NCI-H748 (cell line): ENCODE data around the gene PSENEN.
"Not testable (repeated sequence)": the region's sequence is repeated elsewhere in the genome, so short reads cannot be mapped to it uniquely, and the experiment has no call there.

Source experiments
- DNase-seq: peaks from one replicate; lab custom pipeline; 2025; ENCODE audit not compliant: unreplicated experiment; lab: John Stamatoyannopoulos, UW

Gene PSENEN

DNA sequence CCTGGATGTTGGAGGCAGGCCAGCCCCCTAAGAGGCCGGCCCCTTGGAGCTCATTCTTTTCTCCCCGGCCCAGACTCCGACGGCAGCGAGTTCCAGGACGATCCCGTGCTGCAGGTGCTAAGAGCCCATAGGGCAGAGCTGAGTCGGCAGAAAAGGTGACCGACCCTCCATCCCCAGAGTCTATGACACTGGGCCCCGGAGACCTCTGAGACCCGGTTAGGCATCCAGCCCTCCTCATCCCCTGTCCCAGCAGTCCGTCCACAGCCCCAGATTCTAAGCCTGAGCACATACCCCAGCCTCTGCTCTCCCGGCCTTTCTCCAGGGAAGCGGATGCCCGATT lies 22.6 kb downstream of the PSENEN start:
- no peak for DNase-seq

DNA sequence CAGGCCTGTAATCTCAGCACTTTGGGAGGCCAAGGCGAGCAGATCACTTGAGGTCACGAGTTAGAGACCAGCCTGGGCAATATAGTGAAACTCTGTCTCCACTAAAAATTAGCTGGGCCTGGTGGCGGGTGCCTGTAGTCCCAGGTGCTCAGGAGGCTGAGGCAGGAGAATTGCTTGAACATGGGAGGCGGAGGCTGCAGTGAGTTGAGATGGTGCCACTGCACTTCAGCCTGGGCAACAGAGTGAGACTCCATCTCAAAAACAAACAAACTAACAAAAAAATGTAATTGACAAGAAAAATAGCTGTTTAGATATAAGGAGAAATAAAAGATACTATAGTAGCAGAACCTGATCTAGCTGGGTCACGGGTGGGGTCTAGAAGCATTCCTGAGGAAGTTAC lies 26.9 kb downstream of the PSENEN start:
- DNase-seq = not testable (repeated sequence)

DNA sequence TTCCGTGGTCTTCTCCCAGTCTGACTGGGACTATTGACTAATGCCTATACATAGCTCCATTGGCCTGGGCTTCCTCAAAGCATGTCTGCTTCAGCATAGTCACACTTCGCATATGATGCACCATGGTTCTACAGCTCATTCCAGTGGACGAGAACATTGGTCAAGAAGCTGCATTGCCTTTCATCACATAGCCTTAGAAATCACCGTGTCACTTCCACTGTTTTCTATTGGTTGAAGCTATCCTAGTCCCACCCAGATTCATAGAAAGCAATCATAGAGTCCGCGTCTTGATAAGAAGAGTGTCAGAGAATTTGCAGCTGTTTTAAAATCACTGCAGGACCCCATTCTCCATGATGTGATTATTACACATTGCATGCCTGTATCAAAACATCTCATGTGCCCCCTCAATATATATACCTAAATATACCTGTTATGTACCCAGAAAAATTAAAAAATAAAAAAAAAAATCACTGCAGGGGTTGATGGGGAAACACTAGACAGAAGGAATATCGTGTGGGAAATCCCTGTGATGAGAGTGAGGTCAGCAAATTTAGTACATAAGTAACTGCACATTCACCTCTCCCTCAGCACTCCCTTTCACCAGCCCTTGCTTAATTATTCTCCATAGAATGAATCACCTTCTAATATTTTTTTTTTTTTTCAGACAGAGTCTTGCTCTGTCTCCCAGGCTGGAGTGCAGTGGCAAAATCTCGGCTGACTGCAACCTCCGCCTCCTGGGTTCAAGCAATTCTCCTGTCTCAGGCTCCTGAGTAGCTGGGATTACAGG lies 27.8 kb downstream of the PSENEN start:
- DNase-seq = no peak

GRCh38 chr19:35774274-35775045 lies 29.0 kb downstream of the PSENEN start:
- peak; percentile 51 for DNase-seq

GRCh38 chr19:35775046-35775297 lies 29.5 kb downstream of the PSENEN start:
- DNase-seq = no peak

DNA sequence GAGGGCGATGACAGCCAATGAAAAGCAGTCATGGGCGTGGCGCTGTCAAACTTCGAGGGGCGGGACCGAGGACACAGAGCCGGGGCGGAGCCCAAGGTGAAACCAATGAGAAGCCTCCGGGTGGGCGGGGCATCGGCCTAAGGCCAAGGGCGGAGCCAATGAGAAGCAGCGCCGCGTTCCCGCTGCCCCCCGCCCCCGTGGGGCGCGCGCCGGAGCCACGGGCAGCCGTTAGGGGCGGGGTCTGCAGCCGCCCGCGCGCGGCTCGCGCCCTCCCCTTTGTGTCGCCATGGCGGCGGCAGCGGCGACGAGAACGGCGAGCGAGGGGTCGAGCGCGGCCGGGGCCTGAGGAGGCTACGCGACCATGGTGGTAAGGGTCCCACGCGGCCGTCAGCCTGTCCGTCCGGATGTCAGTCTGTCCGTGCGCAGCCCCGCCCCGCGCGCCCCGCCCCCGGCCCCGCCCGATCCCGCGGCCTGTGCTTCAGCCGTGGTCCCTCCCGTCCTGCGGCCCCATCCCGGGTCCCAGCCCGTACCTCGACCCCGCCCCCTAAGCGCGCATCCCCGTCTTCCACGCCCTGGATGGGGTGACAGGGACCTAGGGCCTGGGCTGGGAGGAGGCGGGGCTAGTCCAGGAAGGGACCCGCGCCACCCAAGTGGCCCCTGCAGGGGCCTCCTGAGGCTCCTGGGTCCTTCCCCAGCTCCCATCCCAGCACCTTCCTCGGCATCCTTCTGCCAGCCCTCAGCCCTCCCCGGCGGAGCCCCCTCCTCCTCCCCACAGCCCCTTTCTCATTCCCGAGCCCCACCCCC lies 30.0 kb downstream of the PSENEN start, which contains the start of gene ARHGAP33:
Gene ARHGAP33, plus strand, starts transcription at position 267 of the 804 bp plus-strand sequence. Its CDS starts 95 bp downstream, at position 362.
- DNase-seq = peak; percentile 100

- DNase-seq = peak; percentile 56
Measured at GRCh38 chr19:35776102-35776788, 30.8 kb downstream of the PSENEN start.

- DNase-seq = no peak
Measured at GRCh38 chr19:35777086-35777841, 31.8 kb downstream of the PSENEN start.

DNA sequence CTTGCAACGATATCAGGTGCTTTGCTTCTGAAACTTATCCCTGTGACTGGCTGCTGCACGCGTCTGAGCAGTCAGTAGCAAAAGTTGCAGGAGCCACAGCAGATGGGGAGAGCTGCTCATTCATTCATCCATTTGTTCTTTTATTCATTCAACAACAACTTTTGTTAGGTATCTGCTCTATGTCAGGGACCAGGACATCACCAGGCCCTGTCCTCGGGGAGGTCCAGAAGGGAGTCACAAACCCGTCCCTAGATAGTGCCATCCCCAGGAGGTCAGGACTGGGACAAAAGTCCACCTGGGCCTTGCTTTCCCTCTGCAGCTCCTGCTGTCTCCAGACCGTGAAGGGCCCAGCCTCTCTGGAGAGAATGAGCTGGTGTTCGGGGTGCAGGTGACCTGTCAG lies 32.5 kb downstream of the PSENEN start:
- no peak for DNase-seq

DNA sequence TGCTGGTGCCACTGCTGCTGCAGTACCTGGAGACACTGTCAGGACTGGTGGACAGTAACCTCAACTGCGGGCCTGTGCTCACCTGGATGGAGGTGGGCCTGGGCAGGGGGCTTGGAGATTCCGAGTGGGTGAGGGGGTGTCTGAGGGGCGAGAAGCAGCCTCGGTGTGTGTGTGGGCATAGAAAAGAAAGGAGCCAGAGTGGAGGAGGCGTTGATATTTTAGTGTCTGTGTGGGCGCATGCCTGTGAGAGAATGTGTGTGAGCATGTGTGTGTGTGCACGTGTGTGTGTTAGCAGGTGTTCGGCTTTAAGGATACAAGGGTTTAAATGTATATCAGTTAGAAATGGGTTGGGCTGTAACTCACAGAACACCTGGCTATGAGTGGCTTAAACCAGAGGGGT lies 33.6 kb downstream of the PSENEN start:
- no peak for DNase-seq

DNA sequence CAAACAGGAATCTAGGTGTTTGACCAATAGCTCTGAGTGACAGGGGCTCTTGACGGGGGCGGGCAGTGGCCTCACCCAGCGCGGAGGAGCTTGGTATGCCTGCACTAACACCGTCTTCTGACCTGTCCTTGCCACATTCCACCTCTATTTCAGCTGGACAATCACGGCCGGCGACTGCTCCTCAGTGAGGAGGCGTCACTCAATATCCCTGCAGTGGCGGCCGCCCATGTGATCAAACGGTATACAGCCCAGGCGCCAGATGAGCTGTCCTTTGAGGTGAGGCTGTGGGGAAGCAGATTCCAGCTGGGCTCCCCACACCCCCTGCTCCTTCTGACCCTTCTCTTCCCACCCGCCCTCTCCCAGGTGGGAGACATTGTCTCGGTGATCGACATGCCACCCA lies 34.6 kb downstream of the PSENEN start:
- no peak for DNase-seq

DNA sequence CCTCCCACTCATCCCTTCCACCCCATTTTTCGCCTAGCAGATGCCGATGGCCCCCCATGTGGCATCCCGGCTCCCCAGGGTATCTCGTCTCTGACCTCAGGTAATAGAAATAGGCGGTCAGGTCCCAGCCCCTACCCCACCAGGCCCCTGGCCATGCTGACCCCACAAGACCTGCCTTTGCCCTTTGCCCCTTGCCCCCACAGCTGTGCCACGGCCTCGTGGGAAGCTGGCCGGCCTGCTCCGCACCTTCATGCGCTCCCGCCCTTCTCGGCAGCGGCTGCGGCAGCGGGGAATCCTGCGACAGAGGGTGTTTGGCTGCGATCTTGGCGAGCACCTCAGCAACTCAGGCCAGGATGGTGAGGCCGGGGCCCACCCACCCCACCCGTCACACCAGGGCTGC lies 35.3 kb downstream of the PSENEN start:
- no peak for DNase-seq

- DNase-seq = no peak
Measured at GRCh38 chr19:35781650-35782049, 36.2 kb downstream of the PSENEN start.

DNA sequence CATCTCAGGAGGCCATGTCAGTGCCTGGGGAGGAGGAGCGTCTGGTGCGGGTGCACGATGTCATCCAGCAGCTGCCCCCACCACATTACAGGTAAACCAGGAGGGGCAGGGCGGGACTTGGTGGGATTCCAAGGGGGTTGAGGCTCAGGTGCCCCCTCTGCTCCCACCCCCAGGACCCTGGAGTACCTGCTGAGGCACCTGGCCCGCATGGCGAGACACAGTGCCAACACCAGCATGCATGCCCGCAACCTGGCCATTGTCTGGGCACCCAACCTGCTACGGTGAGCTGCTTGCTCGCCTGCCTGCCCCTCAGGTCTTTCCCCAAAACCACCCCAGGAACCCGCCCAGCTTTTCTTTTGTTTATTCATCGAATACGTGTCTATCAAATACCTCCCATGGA lies 37.1 kb downstream of the PSENEN start:
- DNase-seq = no peak

DNA sequence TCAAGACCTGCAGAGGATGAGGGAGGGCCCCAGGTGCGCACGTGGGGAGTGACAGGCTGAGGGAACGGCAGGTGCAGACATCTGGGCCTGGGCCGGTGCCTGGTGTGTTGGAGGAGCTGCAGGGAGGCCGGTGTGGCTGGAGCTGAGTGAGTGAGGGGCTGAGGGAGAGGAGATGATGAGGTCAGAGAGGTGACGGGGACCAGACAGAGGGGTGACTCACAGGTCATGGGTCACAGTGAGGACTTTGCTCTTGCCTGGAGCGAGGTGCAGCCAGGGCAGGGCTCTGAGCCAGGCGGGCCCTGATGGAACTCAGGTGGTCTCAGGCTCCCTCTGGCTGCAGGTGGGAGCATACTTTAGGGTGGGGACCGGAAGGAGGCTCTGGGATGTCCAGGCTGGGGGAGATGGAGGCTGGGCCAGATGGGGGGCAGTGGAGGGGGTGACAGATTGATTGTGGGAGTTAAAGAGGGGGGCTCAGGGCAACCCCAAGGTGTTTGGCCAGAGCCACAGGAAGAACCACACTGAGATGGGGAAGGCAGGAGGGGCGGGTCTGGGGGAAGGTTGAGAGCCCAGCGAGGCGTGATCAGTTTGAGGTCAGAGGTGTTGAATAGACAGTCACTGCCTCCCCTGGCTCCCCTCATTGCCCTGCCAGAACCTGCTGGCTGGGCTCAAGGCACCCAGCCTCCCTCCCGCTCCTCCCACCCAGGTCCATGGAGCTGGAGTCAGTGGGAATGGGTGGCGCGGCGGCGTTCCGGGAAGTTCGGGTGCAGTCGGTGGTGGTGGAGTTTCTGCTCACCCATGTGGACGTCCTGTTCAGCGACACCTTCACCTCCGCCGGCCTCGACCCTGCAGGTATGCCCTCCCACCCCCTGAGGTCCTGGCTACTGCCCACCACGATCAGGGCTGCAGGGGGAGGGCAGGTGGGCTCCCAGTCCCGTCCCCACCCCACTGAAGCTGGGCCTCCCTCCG lies 38.3 kb downstream of the PSENEN start:
- no peak for DNase-seq

GRCh38 chr19:35784503-35785338 lies 39.3 kb downstream of the PSENEN start:
- DNase-seq = peak; percentile 33

GRCh38 chr19:35785339-35785627 lies 39.8 kb downstream of the PSENEN start:
- no peak for DNase-seq

DNA sequence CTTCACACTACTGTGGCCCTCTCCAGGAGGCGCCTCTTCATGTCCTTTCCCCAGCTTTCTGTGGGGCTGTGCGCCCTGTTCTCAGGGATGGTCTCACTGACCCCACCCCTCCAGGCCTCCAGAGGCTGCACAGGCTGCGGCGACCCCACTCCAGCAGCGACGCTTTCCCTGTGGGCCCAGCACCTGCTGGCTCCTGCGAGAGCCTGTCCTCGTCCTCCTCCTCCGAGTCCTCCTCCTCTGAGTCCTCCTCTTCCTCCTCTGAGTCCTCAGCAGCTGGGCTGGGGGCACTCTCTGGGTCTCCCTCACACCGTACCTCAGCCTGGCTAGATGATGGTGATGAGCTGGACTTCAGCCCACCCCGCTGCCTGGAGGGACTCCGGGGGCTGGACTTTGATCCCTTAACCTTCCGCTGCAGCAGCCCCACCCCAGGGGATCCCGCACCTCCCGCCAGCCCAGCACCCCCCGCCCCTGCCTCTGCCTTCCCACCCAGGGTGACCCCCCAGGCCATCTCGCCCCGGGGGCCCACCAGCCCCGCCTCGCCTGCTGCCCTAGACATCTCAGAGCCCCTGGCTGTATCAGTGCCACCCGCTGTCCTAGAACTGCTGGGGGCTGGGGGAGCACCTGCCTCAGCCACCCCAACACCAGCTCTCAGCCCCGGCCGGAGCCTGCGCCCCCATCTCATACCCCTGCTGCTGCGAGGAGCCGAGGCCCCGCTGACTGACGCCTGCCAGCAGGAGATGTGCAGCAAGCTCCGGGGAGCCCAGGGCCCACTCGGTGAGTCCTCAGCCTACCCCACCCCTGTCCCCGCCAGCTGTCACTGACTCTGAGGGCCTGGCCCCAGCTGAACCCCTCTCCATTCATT lies 41.1 kb downstream of the PSENEN start:
- no peak for DNase-seq
